GM23338 (cell line): ENCODE data around the gene PTPRE. TPM values are rescaled to one million over a fixed set of nuclear protein-coding genes. Genes with fewer than 3 reads are reported as not detected.

Experiments used
- ATAC-seq: fragments of 200-7000 bp; cut with Tn5 transposase; 3 replicates; pipeline ENCODE4 v1.9.1; 2020
- DNase-seq: peaks from one replicate; pipeline ENCODE4 v3.0.0-alpha.2; 2015; ENCODE audit warnings: low spot score
- H2AFZ ChIP-seq: fragments of 200-600 bp; sonication (generic); 2 replicates; pipeline ENCODE4 v1.8.0; 2016; ENCODE audit warnings: antibody characterized with exemption, mild to moderate bottlenecking, moderate library complexity
- H3F3A ChIP-seq: fragments of 200-600 bp; sonication (generic); replicated peaks from 2 replicates; pipeline ENCODE4 v1.8.0; 2017; ENCODE audit warnings: antibody characterized with exemption, mixed run types, low read depth
- H3K27ac ChIP-seq: fragments of 200-600 bp; sonication (generic); 2 replicates; pipeline ENCODE4 v1.6.1; 2016; ENCODE audit warnings: low read depth
- H3K27me3 ChIP-seq: fragments of 200-600 bp; sonication (generic); 2 replicates; pipeline ENCODE4 v1.8.0; 2016; ENCODE audit warnings: mild to moderate bottlenecking, mixed run types, moderate library complexity; ENCODE audit not compliant: insufficient read depth
- H3K36me3 ChIP-seq: fragments of 200-600 bp; sonication (generic); 2 replicates; pipeline ENCODE4 v1.8.0; 2016; ENCODE audit warnings: mild to moderate bottlenecking; ENCODE audit not compliant: insufficient read depth
- H3K4me1 ChIP-seq: fragments of 200-600 bp; sonication (generic); 2 replicates; pipeline ENCODE4 v1.8.0; 2016; ENCODE audit warnings: mild to moderate bottlenecking, moderate library complexity; ENCODE audit not compliant: insufficient read depth
- H3K4me2 ChIP-seq: fragments of 200-600 bp; sonication (generic); 2 replicates; pipeline ENCODE4 v1.7.1; 2017; ENCODE audit warnings: mixed run types
- H3K4me3 ChIP-seq: fragments of 200-600 bp; sonication (generic); 2 replicates; pipeline ENCODE4 v1.6.1; 2016; ENCODE audit warnings: mixed run types
- H3K79me2 ChIP-seq: fragments of 200-600 bp; sonication (generic); replicated peaks from 2 replicates; pipeline ENCODE4 v1.8.0; 2017; ENCODE audit warnings: mild to moderate bottlenecking; ENCODE audit not compliant: insufficient read depth
- H3K9me2 ChIP-seq: fragments of 200-600 bp; sonication (generic); 2 replicates; pipeline ENCODE4 v1.8.0; 2017; ENCODE audit not compliant: insufficient read depth
- H4K20me1 ChIP-seq: fragments of 200-600 bp; sonication (generic); replicated peaks from 2 replicates; pipeline ENCODE4 v1.8.0; 2017; ENCODE audit warnings: mild to moderate bottlenecking; ENCODE audit not compliant: insufficient read depth
- H3K27ac Mint-ChIP-seq: 2 replicates; pipeline ENCODE4 v1.8.0; 2020; ENCODE audit warnings: inconsistent platforms, mild to moderate bottlenecking, moderate library complexity, mixed read lengths
- H3K27me3 Mint-ChIP-seq: 3 replicates; pipeline ENCODE4 v1.8.0; 2022; ENCODE audit warnings: low read depth, mild to moderate bottlenecking, moderate library complexity, mixed read lengths, inconsistent platforms; ENCODE audit not compliant: insufficient read depth, poor library complexity
- H3K36me3 Mint-ChIP-seq: 3 replicates; pipeline ENCODE4 v1.8.0; 2021; ENCODE audit warnings: low read depth, mild to moderate bottlenecking, inconsistent platforms, moderate library complexity, mixed read lengths
- H3K4me1 Mint-ChIP-seq: 3 replicates; pipeline ENCODE4 v1.8.0; 2020; ENCODE audit warnings: mild to moderate bottlenecking, inconsistent platforms, mixed read lengths
- H3K4me3 Mint-ChIP-seq: 3 replicates; pipeline ENCODE4 v1.8.0; 2021; ENCODE audit warnings: moderate library complexity, mild to moderate bottlenecking, inconsistent platforms, mixed read lengths
- H3K9me3 Mint-ChIP-seq: 3 replicates; pipeline ENCODE4 v1.8.0; 2020; ENCODE audit warnings: moderate library complexity, mild to moderate bottlenecking, inconsistent platforms, mixed read lengths
- CREB1 ChIP-seq: fragments of 250-450 bp; sonication (Bioruptor Pico); IDR thresholded peaks from 2 replicates; pipeline ENCODE4 v1.5.0; 2020; ENCODE audit warnings: low read depth, mild to moderate bottlenecking, moderate library complexity
- CTCF ChIP-seq, 2 experiments: fragments of 200-600 bp in 1 of 2; sonication (generic) in 1 of 2; conservative IDR thresholded peaks; 2 replicates each; pipeline versions ENCODE4 v1.5.1 to v1.6.1; 2016 to 2017; ENCODE audit warnings: antibody characterized with exemption in 2 of 2, low read depth in 2 of 2, mild to moderate bottlenecking in 2 of 2, moderate library complexity in 1 of 2
- EZH2 ChIP-seq: fragments of 200-600 bp; sonication (generic); IDR thresholded peaks from one replicate; pipeline ENCODE4 v1.8.0; 2017; ENCODE audit warnings: antibody characterized with exemption, mild to moderate bottlenecking, low read depth; ENCODE audit not compliant: unreplicated experiment
- EZH2phosphoT487 ChIP-seq: fragments of 200-600 bp; sonication (generic); IDR thresholded peaks from one replicate; pipeline ENCODE4 v1.8.1; 2018; ENCODE audit warnings: antibody characterized with exemption; ENCODE audit not compliant: unreplicated experiment
- POLR2AphosphoS5 ChIP-seq: IDR thresholded peaks from 2 replicates; pipeline ENCODE4 v1.6.1; 2016; ENCODE audit warnings: antibody characterized with exemption, low read depth
- STAT1 ChIP-seq: IDR thresholded peaks from one replicate; pipeline ENCODE4 v1.6.1; 2016; ENCODE audit warnings: antibody characterized with exemption; ENCODE audit not compliant: unreplicated experiment
- ZNF114 ChIP-seq: fragments of 250-450 bp; sonication (Bioruptor Pico); IDR thresholded peaks from 2 replicates; pipeline ENCODE4 v1.5.0; 2020; ENCODE audit warnings: mild to moderate bottlenecking, moderate library complexity
- ZNF462 ChIP-seq: fragments of 250-450 bp; sonication (Bioruptor Pico); IDR thresholded peaks from 2 replicates; pipeline ENCODE4 v1.5.0; 2020; ENCODE audit warnings: mild to moderate bottlenecking, moderate library complexity
- polyA plus RNA-seq: library from polyadenylated mRNA; unstranded; fragments of >200 nt; fragmentation: Nextera tagmentation; extraction: Ambion mirVana; gene quantifications from 2 replicates; pipeline ENCODE4 v1.2.1, GENCODE V29; 2016
- total RNA-seq: library from RNA; depleted of rRNA; stranded (reverse); fragments of >200 nt; shearing (Covaris generic); gene quantifications from 2 replicates; pipeline ENCODE4 v1.2.3, GENCODE V29; 2014

The PTPRE gene
- total and polyA plus RNA-seq, 2 experiments from 2014 or later, result 0.34 to 0.42 TPM

- Histone ChIP-seq H3K9me2 (no peaks in the 10 kb centered on the region), H3K4me2 (no peak overlapping the region), H3K27ac (no peak overlapping the region), H4K20me1 (no peaks in the 10 kb centered on the region), H3K4me1 (no peaks in the 10 kb centered on the region), H3F3A (no peaks in the 10 kb centered on the region), H3K36me3 (no peaks in the 10 kb centered on the region), H3K27me3 (no peaks in the 10 kb centered on the region), H2AFZ (no peak overlapping the region), H3K4me3 (no peak overlapping the region), H3K79me2 (no peaks in the 10 kb centered on the region)
- Mint-ChIP-seq H3K9me3 (no peaks in the 10 kb centered on the region), H3K4me3 (no peak overlapping the region), H3K4me1 (peaks cover 10% of the 10 kb centered on the region; the same call in 2 of the 3 replicates), H3K27ac (no peak overlapping the region), H3K27me3 (no peaks in the 10 kb centered on the region), H3K36me3 (no peaks in the 10 kb centered on the region)
- TF ChIP-seq CTCF (conservative IDR thresholded peaks at IDR 0.05; ENCODE audit: low read depth in 2 of 2) (peak; percentile 75 to 89), EZH2phosphoT487 (no peak), STAT1 (no peak)
- DNase-seq (peak; percentile 77), ATAC-seq (peak; percentile 95)
Measured at GRCh38 chr10:128078136-128078969, 171.4 kb downstream of the PTPRE start.

DNA sequence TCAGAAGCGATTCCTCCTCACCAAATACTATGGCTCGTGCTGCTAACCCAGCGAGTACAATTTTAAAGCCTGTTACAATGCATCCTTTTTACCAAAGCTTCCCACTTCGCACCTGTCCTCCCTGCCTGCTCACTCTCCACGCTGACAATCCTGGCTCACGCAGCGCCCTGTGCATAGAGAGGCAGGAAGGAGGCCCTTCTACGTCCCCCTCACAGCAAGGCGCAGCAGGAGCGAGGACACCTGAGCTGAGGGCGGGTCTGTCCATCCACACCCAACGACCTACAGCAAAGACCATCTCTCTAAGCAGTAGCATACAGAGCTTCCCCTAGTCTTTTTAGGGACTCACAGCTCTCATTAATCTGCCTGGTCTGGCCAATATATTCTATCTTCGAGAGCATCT is 173.3 kb downstream of the PTPRE start:
- H3K4me1 ChIP-seq, result peaks cover 9% of the 10 kb centered on the region; the same call in 1 of the 2 replicates
- H3K79me2 ChIP-seq, result no peaks in the 10 kb centered on the region
- H3K27me3 ChIP-seq, result no peaks in the 10 kb centered on the region
- H3K4me1 Mint-ChIP-seq, result peaks cover 21% of the 10 kb centered on the region
- no peak overlapping the region for H3K27ac Mint-ChIP-seq
- no peak for DNase-seq
- H3K27ac ChIP-seq, result no peak overlapping the region
- no peaks in the 10 kb centered on the region for H3F3A ChIP-seq
- no peak overlapping the region for H3K4me3 Mint-ChIP-seq
- peaks cover 3% of the 10 kb centered on the region for H3K27me3 Mint-ChIP-seq
- no peak overlapping the region for H3K4me3 ChIP-seq
- no peaks in the 10 kb centered on the region for H4K20me1 ChIP-seq
- peaks cover 2% of the 10 kb centered on the region; the same call in 1 of the 2 replicates for H3K9me2 ChIP-seq
- no peak overlapping the region for H3K4me2 ChIP-seq
- ATAC-seq, result no peak; the same call in 2 of the 3 replicates
- no peaks in the 10 kb centered on the region for H3K9me3 Mint-ChIP-seq
- H2AFZ ChIP-seq, result no peak overlapping the region
- no peaks in the 10 kb centered on the region for H3K36me3 Mint-ChIP-seq
- no peaks in the 10 kb centered on the region for H3K36me3 ChIP-seq
- no peak for TF ChIP-seq ZNF114 (CRISPR knock-in tag)
- no peak for TF ChIP-seq STAT1
- TF ChIP-seq ZNF462 (CRISPR knock-in tag), result no peak
- no peak for TF ChIP-seq CTCF (conservative IDR thresholded peaks at IDR 0.05; ENCODE audit: low read depth in 2 of 2)
- TF ChIP-seq POLR2AphosphoS5, result no peak
- TF ChIP-seq CREB1, result no peak
- no peak for TF ChIP-seq EZH2
